Measurements from ENCODE around the gene KLF16. TPM values are rescaled to one million over a fixed set of nuclear protein-coding genes. Genes with fewer than 3 reads are reported as not detected.

The KLF16 gene
- total and polyA plus RNA-seq, 9 of the 15 experiments (the other 6 are each of a cell fraction or from before 2014, with no cell fraction given) = 0.04 to 60.4 (median 6.8) TPM

DNA sequence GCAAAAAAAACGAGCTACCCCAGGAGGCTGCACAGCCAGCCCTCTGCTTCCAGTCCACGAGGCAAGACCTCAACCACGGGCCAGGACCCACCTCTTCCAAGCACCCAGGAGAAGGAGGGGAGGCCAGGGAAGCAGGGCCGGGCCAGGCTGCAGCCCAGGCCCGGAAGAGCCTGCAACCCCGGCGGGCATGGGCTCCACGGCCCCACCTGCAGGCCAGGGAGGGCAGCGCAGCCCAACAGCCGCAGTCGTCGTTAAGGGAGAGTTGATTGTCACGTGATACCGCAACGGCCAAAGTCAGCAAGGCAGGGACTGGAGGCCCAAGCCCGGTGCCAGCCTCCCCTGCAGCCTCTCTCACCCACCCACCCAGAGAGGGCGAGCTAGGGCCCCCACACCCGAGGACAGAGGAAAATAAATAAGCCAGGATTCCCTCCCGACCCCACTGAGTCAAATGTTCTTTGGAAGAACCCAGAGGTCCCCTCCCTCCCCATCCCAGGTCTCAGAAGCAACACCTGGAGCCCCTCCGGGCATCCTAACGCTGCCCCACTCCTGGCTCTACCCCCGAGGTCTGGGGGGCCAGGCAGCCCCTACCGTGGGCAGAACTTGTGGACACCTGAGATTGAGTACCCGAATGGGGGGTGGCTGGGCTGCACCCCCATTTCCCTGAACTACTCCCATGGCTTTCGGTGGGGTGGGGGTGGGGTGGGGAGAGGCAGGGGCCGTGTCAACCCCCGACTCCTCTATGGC lies 9.9 kb downstream of the KLF16 start (continued):
- TF ChIP-seq, protein P1, sequence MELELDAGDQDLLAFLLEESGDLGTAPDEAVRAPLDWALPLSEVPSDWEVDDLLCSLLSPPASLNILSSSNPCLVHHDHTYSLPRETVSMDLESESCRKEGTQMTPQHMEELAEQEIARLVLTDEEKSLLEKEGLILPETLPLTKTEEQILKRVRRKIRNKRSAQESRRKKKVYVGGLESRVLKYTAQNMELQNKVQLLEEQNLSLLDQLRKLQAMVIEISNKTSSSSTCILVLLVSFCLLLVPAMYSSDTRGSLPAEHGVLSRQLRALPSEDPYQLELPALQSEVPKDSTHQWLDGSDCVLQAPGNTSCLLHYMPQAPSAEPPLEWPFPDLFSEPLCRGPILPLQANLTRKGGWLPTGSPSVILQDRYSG (tag; conservative IDR thresholded peaks at IDR 0.05; ENCODE audit: low read depth) = no peak
- TF ChIP-seq, protein P2, sequence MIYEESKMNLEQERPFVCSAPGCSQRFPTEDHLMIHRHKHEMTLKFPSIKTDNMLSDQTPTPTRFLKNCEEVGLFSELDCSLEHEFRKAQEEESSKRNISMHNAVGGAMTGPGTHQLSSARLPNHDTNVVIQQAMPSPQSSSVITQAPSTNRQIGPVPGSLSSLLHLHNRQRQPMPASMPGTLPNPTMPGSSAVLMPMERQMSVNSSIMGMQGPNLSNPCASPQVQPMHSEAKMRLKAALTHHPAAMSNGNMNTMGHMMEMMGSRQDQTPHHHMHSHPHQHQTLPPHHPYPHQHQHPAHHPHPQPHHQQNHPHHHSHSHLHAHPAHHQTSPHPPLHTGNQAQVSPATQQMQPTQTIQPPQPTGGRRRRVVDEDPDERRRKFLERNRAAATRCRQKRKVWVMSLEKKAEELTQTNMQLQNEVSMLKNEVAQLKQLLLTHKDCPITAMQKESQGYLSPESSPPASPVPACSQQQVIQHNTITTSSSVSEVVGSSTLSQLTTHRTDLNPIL (CRISPR knock-in tag; IDR thresholded peaks at IDR 0.05) = no peak
- no peak for TF ChIP-seq ZNF445 (CRISPR knock-in tag; IDR thresholded peaks at IDR 0.05; ENCODE audit: low read depth)
- TF ChIP-seq ZNF76 (CRISPR knock-in tag; IDR thresholded peaks at IDR 0.05; ENCODE audit: borderline replicate concordance) = 0 out of 2 replicates have a peak, but pooled peaks have one; percentile 37
- no peak for TF ChIP-seq SMAD1 (IDR thresholded peaks at IDR 0.05; ENCODE audit: low read depth, low read length, partially characterized antibody)
- TF ChIP-seq, protein P3, sequence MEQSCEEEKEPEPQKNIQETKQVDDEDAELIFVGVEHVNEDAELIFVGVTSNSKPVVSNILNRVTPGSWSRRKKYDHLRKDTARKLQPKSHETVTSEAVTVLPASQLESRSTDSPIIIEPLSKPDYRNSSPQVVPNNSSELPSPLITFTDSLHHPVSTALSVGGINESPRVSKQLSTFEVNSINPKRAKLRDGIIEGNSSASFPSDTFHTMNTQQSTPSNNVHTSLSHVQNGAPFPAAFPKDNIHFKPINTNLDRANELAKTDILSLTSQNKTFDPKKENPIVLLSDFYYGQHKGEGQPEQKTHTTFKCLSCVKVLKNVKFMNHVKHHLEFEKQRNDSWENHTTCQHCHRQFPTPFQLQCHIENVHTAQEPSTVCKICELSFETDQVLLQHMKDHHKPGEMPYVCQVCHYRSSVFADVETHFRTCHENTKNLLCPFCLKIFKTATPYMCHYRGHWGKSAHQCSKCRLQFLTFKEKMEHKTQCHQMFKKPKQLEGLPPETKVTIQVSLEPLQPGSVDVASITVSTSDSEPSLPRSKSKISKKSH (CRISPR knock-in tag; IDR thresholded peaks at IDR 0.05) = no peak
- TF ChIP-seq ZC3H4 (CRISPR knock-in tag; IDR thresholded peaks at IDR 0.05; ENCODE audit: borderline replicate concordance) = no peak
- no peak for TF ChIP-seq STAG1 (CRISPR knock-in tag; IDR thresholded peaks at IDR 0.05; ENCODE audit: borderline replicate concordance)
- no peak for TF ChIP-seq ZNF75A (CRISPR knock-in tag; IDR thresholded peaks at IDR 0.05)
- no peak for TF ChIP-seq HNRNPH1 (optimal IDR thresholded peaks at IDR 0.05; ENCODE audit: low read depth, low read length)
- no peak for TF ChIP-seq NCOA1 (IDR thresholded peaks at IDR 0.05; ENCODE audit: low read depth)
- no peak for TF ChIP-seq ZNF354B (CRISPR knock-in tag; IDR thresholded peaks at IDR 0.05)
- TF ChIP-seq, protein P4, sequence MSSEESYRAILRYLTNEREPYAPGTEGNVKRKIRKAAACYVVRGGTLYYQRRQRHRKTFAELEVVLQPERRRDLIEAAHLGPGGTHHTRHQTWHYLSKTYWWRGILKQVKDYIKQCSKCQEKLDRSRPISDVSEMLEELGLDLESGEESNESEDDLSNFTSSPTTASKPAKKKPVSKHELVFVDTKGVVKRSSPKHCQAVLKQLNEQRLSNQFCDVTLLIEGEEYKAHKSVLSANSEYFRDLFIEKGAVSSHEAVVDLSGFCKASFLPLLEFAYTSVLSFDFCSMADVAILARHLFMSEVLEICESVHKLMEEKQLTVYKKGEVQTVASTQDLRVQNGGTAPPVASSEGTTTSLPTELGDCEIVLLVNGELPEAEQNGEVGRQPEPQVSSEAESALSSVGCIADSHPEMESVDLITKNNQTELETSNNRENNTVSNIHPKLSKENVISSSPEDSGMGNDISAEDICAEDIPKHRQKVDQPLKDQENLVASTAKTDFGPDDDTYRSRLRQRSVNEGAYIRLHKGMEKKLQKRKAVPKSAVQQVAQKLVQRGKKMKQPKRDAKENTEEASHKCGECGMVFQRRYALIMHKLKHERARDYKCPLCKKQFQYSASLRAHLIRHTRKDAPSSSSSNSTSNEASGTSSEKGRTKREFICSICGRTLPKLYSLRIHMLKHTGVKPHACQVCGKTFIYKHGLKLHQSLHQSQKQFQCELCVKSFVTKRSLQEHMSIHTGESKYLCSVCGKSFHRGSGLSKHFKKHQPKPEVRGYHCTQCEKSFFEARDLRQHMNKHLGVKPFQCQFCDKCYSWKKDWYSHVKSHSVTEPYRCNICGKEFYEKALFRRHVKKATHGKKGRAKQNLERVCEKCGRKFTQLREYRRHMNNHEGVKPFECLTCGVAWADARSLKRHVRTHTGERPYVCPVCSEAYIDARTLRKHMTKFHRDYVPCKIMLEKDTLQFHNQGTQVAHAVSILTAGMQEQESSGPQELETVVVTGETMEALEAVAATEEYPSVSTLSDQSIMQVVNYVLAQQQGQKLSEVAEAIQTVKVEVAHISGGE (CRISPR knock-in tag; IDR thresholded peaks at IDR 0.05) = 0 out of 6 replicates have a peak, but pooled peaks of 1 of the 3 experiments have one; percentile 42
- TF ChIP-seq HCFC1 (IDR thresholded peaks at IDR 0.05; ENCODE audit: low read depth, low read length) = peak; percentile 45; the same call in 1 of the 2 replicates
- no peak for TF ChIP-seq NR1H2 (CRISPR knock-in tag; IDR thresholded peaks at IDR 0.05)
- TF ChIP-seq, protein P5, sequence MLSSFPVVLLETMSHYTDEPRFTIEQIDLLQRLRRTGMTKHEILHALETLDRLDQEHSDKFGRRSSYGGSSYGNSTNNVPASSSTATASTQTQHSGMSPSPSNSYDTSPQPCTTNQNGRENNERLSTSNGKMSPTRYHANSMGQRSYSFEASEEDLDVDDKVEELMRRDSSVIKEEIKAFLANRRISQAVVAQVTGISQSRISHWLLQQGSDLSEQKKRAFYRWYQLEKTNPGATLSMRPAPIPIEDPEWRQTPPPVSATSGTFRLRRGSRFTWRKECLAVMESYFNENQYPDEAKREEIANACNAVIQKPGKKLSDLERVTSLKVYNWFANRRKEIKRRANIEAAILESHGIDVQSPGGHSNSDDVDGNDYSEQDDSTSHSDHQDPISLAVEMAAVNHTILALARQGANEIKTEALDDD (IDR thresholded peaks at IDR 0.05) = no peak
- TF ChIP-seq ZNF830 (CRISPR knock-in tag; IDR thresholded peaks at IDR 0.05) = no peak
